Measurements from ENCODE around the gene KLHL36.

KLHL36 gene

GRCh38 chr16:84647828-84648594 is at the start of gene KLHL36:
KLHL36 (plus strand) TSS chr16:84648511; CDS start chr16:84650868, 2,357 bp downstream.
- DNase-seq, result peak; percentile 69

- peak; percentile 92 for DNase-seq
Observed at GRCh38 chr16:84599521-84600202, 48.6 kb upstream of the KLHL36 start.

- peak; percentile 82 for DNase-seq
Observed at GRCh38 chr16:84600343-84601229, 47.7 kb upstream of the KLHL36 start.

DNA sequence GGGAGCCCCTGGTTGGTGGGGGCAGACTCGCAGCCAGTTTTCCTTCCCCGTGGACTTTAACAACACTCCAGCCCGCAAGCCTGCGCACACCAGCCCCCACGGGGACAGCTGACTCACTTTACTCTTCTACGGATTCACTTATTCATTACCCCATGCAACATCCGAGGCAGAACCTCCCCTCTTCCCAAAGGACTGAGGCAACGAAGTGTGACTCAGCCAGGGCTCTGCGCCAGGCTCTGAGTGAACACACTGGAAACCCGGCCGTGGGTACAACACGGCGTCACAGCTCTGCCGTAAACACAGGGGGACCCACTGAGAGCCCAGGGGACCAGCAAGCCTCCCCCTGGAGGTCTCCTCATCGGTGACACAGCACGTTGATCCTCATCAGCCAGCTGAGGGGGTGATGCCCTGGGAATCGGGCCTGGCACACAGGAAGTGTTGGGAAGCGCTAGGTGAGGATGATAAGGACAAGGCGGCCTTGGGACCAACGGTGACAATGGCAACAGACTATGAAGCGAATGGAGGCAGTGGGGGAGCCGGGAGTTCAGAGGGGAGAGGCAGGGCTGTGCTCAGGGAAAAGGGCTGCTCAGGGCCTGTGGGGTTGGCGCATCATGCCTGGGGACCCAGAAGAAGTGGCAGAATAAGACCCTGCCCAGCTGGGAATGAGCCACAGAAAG is 45.0 kb upstream of the KLHL36 start:
- peak; percentile 98 for DNase-seq

DNA sequence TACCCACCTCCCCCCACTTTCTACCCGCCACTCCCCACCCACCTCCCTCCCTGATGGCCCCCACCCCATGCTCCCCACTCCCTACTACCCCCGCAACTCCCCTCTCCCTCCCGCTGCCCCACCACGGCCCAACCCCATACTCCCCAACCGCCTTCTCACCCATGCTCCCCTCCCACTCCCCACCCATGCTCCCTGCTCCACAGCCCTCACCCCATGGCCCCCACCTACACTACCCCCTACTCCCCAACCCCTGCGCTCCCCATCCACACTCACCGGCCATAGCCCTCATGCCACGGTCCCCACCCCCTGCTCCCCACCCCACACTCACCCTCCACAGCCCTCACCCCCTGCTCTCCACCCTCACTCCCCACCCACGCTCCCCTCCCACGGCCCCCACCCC is 44.4 kb upstream of the KLHL36 start:
- no peak for DNase-seq

DNA sequence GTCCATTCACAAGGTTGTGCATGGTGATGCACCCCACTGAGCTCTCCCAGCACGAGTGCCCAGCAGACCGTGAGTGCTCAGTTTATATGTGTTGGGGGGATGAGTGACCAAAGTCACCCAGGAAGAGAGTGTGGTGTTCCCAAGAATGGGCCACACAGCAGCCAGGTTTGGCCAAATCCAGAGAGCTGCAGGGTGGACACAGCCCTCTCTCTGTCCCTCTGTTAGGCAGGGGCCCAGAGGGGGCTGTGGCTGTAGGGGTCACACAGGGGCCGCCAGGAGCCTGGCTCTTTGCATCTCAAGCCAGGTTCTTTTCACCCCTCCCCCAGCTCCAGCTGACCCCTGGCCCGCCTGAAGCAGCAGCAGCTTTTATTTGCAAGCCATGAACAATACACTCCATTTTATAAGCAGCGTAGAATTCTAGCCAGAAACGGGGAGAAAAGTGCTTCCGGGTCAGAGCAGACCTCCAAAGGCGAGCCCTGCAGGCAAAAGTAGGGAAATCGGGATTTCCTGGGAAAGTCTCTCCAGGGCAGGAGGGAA is 43.8 kb upstream of the KLHL36 start:
- DNase-seq, result no peak

DNA sequence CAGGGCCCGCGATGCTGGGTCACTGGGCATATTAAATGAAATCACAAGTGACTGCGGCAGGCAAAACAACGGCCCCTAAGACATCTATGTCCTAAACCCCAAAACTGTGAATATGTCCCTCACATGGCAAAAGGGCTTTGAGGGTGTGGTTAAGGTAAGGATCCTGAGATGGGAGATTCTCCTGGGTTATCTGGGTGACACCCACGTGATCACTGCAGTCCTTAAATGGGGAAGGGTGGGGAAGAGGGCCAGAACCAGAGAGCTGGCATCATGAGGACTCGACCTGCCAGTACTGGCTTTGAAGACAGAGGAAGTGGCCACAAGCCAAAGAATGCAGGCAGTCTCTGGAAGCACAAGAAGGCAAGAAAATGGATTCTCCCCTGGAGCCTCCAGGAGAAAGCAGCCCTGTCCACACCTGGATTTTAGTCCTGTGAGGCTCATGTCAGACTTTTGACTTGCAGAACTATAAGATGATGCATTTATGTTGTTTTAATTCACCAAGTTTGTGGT is 42.9 kb upstream of the KLHL36 start:
- DNase-seq, result no peak

GRCh38 chr16:84606081-84606875 is 42.0 kb upstream of the KLHL36 start:
- no peak for DNase-seq

DNA sequence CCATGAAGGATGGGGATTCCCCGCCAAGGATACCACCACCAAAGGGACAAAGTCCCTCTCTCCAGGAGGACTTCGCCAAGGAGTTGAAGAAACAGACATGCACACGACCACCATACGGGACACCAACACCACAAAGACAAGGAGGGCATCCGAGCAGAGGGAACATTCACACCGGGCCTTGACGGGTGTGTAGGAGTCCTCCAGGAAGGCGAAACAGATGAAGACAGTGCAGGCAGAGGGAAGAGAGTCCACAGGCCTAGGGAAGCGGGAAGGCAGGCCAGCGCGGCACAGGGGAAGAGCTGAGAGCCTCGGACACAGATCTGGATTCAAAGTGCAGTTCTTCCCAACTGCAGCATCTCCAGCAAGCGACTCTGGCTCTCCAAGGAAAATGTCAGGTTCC is 41.2 kb upstream of the KLHL36 start:
- no peak for DNase-seq

- peak; percentile 84 for DNase-seq
Observed at GRCh38 chr16:84607694-84608093, 40.6 kb upstream of the KLHL36 start.

DNA sequence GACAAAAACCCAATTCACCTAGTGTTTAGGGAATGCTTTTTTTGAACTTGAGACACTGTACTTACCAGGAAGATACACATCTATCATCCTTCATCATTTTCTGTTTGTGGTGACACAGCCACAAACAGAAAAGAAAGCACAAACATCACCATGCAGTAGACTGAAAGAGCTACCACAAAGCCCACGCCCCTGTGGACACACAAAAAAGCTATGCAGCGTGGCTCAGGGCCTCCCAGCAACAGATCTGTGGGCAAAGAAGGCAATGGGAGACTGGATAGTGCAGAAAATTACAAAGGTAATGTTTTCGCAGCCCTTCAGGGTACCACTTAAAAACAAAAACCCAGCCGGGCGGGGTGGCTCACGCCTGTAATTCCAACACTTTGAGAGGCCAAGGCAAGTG is 40.0 kb upstream of the KLHL36 start:
- DNase-seq, result no peak

GRCh38 chr16:84609563-84610177 is 38.6 kb upstream of the KLHL36 start:
- no peak for DNase-seq

GRCh38 chr16:84610376-84610775 is 37.9 kb upstream of the KLHL36 start:
- no peak for DNase-seq

- no peak for DNase-seq
Observed at GRCh38 chr16:84611041-84611440, 37.3 kb upstream of the KLHL36 start.

DNA sequence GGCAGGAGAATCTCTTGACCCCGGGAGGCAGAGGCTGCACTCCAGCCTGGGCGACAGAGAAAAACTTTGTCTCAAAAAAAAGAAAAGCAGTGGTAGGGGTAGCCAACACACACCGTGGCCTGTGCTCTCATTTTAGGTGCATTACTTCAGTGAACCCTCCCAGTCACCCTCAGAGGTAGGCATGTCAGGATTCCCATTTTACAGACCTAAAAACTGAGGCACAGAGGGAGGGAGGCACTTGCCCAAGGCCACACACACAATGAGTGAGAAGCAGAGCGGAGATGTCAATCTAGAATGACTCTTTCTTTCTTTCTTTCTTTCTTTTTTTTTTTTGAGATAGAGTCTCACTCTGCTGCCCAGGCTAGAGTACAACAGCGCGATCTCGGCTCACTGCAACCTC is 35.6 kb upstream of the KLHL36 start:
- DNase-seq, result no peak

DNA sequence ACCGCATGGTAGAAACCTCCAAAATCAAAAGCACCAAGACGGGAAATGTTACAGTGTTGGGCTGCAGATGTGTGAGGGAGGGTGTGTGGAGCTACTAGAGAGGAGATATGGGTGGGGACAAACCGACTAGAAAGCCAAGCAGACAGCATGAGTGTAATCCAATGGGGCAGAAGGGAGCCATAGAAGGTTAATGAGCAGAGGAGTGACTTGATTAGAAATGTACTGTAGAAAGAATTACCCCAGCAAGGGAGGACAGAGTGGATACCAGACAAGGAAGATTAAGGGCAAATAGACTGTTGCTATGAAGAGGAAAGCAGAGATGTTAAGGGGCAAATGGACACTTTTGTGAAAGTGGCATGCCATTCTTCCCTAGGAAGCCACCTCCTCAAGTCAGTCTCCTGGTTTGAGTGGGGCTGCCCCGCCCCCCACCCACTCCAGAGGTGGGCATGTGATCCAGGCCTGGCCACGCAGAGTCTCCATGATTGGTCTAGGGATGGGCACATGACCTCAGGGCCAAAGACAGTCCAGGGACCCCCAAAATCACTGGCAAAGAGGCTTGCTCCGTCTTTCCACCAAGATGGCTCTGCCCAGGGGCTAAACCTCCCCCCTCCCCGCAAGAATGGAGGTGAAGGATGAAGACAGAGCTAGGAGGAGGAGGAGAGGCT is 34.8 kb upstream of the KLHL36 start:
- no peak for DNase-seq

DNA sequence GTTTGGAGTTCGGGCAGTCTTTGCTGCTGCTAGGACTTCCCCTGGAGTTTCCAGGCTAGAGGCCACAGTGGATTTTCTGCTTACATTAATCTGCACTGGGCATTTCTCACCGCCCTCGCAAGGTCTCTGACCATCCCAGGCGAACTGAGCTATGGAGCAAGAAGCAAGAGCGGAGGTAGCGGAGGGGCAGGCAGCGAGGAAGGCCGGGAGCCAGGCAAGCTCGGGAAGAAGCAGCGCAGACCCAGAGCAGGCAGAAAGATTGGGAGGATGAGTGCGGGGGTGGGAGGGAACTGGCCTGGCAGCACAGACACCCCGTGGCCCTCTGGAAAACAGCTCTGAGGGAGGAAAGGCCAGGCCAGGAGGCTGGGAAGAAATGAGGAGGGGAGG is 34.2 kb upstream of the KLHL36 start:
- DNase-seq, result peak; percentile 52

GRCh38 chr16:84614623-84614967 is 33.7 kb upstream of the KLHL36 start:
- DNase-seq, result no peak

GRCh38 chr16:84614968-84615813 is 33.1 kb upstream of the KLHL36 start:
- DNase-seq, result no peak

DNA sequence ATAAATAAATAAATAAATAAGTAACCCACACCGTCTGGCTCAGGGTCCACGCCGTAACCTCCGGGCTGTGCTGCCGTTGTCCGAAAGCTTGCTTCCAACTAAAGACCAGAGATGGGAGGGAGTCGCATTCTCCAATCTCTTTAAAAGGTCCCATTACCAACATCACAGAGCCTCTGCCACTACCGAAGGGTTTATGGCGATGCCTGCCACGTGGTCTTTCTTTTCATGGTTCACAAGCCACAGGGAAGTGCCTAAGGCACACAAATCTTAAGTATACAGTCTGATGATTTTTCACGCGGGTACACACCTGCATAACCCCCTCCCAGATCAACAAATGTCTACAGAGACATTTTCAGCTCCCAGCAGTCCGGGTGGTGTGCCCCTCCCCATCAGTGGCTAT is 31.8 kb upstream of the KLHL36 start:
- DNase-seq, result no peak

Data from suppressor macrophage treated with lipopolysaccharide for 4 hours (primary cell).